Measurements from ENCODE around the gene RCN2. TPM values are rescaled to one million over a fixed set of nuclear protein-coding genes. Genes with fewer than 3 reads are reported as not detected.

The RCN2 gene
- total and polyA plus RNA-seq, 2 donors (not counting 3 experiments of a cell fraction or from before 2014, with no cell fraction given), result 45.2 to 71.9 TPM

- H3K36me3 ChIP-seq (ENCODE audit: control insufficient read depth in 2 of 2, extremely low read depth in 1 of 2, insufficient read depth in 2 of 2, low read length in 2 of 2), result peaks cover 0 to 10% of the 10 kb centered on the region in 2 experiments
- no peak overlapping the region for H3K4me3 ChIP-seq (replicated peaks in 1 of 3; ENCODE audit: insufficient read depth in 1 of 3, low read depth in 1 of 3, low read length in 3 of 3)
- no peaks in the 10 kb centered on the region for H3K9me1 ChIP-seq (replicated peaks; ENCODE audit: control insufficient read depth, extremely low read depth, insufficient read depth, low read length)
- POLR2A ChIA-PET, result no interaction called here
- TF ChIP-seq MYC (IDR thresholded peaks at IDR 0.05; ENCODE audit: low read depth, low read length) (no peak), JUN (IDR thresholded peaks at IDR 0.05; ENCODE audit: borderline replicate concordance, insufficient read depth, insufficient read length, low read depth) (no peak), GATA2 (IDR thresholded peaks at IDR 0.05; ENCODE audit: insufficient read depth, insufficient read length, low read depth, low read length) (no peak), EZH2 (IDR thresholded peaks at IDR 0.05; ENCODE audit: borderline replicate concordance, low read depth, low read length, severe bottlenecking) (no peak), FOS (IDR thresholded peaks at IDR 0.05; ENCODE audit: borderline replicate concordance, insufficient read depth, low read length) (no peak), POLR2A (IDR thresholded peaks at IDR 0.05; ENCODE audit: low read depth, low read length) (no peak), POLR2AphosphoS5 (IDR thresholded peaks at IDR 0.05; ENCODE audit: insufficient read depth, low read depth, low read length) (no peak)
- TF ChIP-seq, protein P1, sequence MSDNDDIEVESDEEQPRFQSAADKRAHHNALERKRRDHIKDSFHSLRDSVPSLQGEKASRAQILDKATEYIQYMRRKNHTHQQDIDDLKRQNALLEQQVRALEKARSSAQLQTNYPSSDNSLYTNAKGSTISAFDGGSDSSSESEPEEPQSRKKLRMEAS (IDR thresholded peaks at IDR 0.05; ENCODE audit: insufficient read depth, insufficient read length), result no peak
- TF ChIP-seq, protein P2, sequence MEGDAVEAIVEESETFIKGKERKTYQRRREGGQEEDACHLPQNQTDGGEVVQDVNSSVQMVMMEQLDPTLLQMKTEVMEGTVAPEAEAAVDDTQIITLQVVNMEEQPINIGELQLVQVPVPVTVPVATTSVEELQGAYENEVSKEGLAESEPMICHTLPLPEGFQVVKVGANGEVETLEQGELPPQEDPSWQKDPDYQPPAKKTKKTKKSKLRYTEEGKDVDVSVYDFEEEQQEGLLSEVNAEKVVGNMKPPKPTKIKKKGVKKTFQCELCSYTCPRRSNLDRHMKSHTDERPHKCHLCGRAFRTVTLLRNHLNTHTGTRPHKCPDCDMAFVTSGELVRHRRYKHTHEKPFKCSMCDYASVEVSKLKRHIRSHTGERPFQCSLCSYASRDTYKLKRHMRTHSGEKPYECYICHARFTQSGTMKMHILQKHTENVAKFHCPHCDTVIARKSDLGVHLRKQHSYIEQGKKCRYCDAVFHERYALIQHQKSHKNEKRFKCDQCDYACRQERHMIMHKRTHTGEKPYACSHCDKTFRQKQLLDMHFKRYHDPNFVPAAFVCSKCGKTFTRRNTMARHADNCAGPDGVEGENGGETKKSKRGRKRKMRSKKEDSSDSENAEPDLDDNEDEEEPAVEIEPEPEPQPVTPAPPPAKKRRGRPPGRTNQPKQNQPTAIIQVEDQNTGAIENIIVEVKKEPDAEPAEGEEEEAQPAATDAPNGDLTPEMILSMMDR (IDR thresholded peaks at IDR 0.05; ENCODE audit: extremely low read depth in 1 of 2, insufficient read depth in 1 of 2, low read depth in 1 of 2, low read length in 2 of 2), result no peak
- no peak for DNase-seq (ENCODE audit: low read depth, low spot score)
- no peak for FAIRE-seq
- H3K9me3 ChIP-seq (replicated peaks; ENCODE audit: control insufficient read depth, insufficient read depth, low read length), result no peaks in the 10 kb centered on the region
- H3K4me1 ChIP-seq (ENCODE audit: control insufficient read depth, extremely low read depth, insufficient read depth, low read length), result no peaks in the 10 kb centered on the region
- CTCF ChIA-PET, result interaction anchor here (0.6 to 1.5 kb wide), 2 partner anchors 9 to 28 kb away, joined by 3 to 8 read pairs; no protein-coding TSS in a partner anchor
- no peaks in the 10 kb centered on the region for H3K79me2 ChIP-seq (ENCODE audit: control insufficient read depth, insufficient read depth, low read length)
- no TSS peak for BruUV-seq (replicated peaks)
- H4K20me1 ChIP-seq (replicated peaks; ENCODE audit: control insufficient read depth, extremely low read depth, insufficient read depth, low read length), result no peaks in the 10 kb centered on the region
- no peak overlapping the region for H3K4me2 ChIP-seq (ENCODE audit: insufficient read depth, low read length)
- intact Hi-C loops (cut with micrococcal nuclease), result no loop called here
- H2AFZ ChIP-seq (ENCODE audit: low read depth, low read length), result no peak overlapping the region
- H3K27me3 ChIP-seq (ENCODE audit: control insufficient read depth in 2 of 2, insufficient read depth in 2 of 2, low read length in 2 of 2), result no peaks in the 10 kb centered on the region
- no peak overlapping the region for H3K27ac ChIP-seq (ENCODE audit: insufficient read depth, low read depth, low read length)
- dilution Hi-C loops (cut with MboI; ENCODE audit: extremely low pct_ligation_motif_present, low sequenced_read_pairs), result no loop called here
- H3K9ac ChIP-seq (replicated peaks; ENCODE audit: extremely low read depth, insufficient read depth, low read length), result no peak overlapping the region
These were observed 14.0 kb downstream of the RCN2 start for GRCh38 chr15:76945494-76946093.
